Progenitor cell of endocrine pancreas (in vitro differentiated cells): ENCODE results near the gene PRKCZ. TPM values are rescaled to one million over a fixed set of nuclear protein-coding genes. Genes with fewer than 3 reads are reported as not detected.

Experiments
- DNase-seq: peaks from one replicate; pipeline ENCODE4 v3.0.0; 2021; ENCODE audit warnings: low spot score; ENCODE audit not compliant: unreplicated experiment
- H3K27ac Mint-ChIP-seq: 2 replicates; pipeline ENCODE4 v1.8.0; 2021; ENCODE audit warnings: mild to moderate bottlenecking, moderate library complexity, mixed read lengths
- H3K27me3 Mint-ChIP-seq: 2 replicates; pipeline ENCODE4 v1.8.0; 2021; ENCODE audit warnings: mixed read lengths
- H3K36me3 Mint-ChIP-seq: 2 replicates; pipeline ENCODE4 v1.8.0; 2022; ENCODE audit warnings: mixed read lengths; ENCODE audit not compliant: insufficient read depth
- H3K4me1 Mint-ChIP-seq: 2 replicates; pipeline ENCODE4 v1.8.0; 2021; ENCODE audit warnings: low read depth, mixed read lengths
- H3K4me3 Mint-ChIP-seq: 2 replicates; pipeline ENCODE4 v1.8.0; 2021; ENCODE audit warnings: low read depth, mild to moderate bottlenecking, moderate library complexity, mixed read lengths
- H3K9me3 Mint-ChIP-seq: 2 replicates; pipeline ENCODE4 v1.8.0; 2021; ENCODE audit warnings: low read depth, mixed read lengths
- total RNA-seq: library from RNA; stranded (reverse); gene quantifications from 2 replicates; pipeline ENCODE4 v1.2.1, GENCODE V29; 2021
- TF ChIP-seq, protein P1 (sequence below): fragments of 200-600 bp; sonication (generic); IDR thresholded peaks from one replicate; pipeline ENCODE4 v1.5.0; 2021; ENCODE audit warnings: antibody characterized with exemption, mild to moderate bottlenecking; ENCODE audit not compliant: unreplicated experiment

The PRKCZ gene
- total RNA-seq, 1 donor from 2014 or later: 71.5 TPM

DNA sequence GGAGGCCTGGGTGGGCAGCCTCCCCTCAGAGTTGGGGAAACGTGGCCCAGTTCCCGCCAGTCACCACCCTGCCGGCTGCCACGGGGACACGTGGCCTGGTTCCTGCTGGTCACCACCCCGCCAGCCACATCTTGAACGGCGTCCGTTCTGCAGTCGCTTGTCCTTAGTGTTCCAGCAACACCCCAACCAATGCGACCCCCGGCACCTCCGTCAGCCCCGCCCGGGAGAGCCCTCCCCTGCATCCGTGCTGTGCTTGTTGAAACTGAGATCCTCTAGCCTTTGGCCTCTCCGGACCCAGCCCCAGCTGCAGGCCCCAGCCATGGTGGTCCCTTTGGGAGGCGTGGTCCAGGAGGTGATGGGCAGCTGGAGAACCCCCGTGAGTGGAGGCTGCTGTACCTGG, 18.7 kb downstream of the PRKCZ start:
- H3K4me3 Mint-ChIP-seq: no peak overlapping the region
- no peaks in the 10 kb centered on the region for H3K27me3 Mint-ChIP-seq
- no peaks in the 10 kb centered on the region for H3K4me1 Mint-ChIP-seq
- H3K36me3 Mint-ChIP-seq: peaks cover 35% of the 10 kb centered on the region
- no peak overlapping the region for H3K27ac Mint-ChIP-seq
- H3K9me3 Mint-ChIP-seq: peaks cover 15% of the 10 kb centered on the region
- TF ChIP-seq, protein P1, sequence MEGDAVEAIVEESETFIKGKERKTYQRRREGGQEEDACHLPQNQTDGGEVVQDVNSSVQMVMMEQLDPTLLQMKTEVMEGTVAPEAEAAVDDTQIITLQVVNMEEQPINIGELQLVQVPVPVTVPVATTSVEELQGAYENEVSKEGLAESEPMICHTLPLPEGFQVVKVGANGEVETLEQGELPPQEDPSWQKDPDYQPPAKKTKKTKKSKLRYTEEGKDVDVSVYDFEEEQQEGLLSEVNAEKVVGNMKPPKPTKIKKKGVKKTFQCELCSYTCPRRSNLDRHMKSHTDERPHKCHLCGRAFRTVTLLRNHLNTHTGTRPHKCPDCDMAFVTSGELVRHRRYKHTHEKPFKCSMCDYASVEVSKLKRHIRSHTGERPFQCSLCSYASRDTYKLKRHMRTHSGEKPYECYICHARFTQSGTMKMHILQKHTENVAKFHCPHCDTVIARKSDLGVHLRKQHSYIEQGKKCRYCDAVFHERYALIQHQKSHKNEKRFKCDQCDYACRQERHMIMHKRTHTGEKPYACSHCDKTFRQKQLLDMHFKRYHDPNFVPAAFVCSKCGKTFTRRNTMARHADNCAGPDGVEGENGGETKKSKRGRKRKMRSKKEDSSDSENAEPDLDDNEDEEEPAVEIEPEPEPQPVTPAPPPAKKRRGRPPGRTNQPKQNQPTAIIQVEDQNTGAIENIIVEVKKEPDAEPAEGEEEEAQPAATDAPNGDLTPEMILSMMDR: no peak
- DNase-seq: no peak

DNA sequence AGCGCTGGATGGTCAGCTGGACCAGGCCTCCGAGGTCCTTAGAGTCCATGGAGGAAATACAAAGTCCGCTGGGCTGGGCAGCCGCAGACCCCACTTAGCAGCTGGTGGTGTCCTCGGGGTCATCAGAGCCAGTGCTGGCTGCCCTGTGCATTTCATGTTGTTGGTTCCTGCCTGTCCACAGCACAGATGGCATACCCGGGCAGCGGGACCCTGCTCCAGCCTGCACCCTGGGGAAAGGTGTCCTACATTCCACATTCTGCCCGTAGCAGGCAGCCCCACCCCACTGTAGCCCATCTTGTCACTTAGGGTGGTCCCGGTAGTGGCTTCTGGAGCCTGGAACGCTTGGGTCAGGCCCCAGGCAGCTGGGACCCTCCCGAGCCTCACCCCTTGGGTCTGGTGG, 19.8 kb downstream of the PRKCZ start:
- Mint-ChIP-seq H3K27ac (no peak overlapping the region), H3K9me3 (peaks cover 6% of the 10 kb centered on the region), H3K36me3 (peaks cover 26% of the 10 kb centered on the region), H3K4me1 (no peaks in the 10 kb centered on the region), H3K27me3 (no peaks in the 10 kb centered on the region), H3K4me3 (no peak overlapping the region)
- no peak for DNase-seq
- TF ChIP-seq, protein P1: no peak

DNA sequence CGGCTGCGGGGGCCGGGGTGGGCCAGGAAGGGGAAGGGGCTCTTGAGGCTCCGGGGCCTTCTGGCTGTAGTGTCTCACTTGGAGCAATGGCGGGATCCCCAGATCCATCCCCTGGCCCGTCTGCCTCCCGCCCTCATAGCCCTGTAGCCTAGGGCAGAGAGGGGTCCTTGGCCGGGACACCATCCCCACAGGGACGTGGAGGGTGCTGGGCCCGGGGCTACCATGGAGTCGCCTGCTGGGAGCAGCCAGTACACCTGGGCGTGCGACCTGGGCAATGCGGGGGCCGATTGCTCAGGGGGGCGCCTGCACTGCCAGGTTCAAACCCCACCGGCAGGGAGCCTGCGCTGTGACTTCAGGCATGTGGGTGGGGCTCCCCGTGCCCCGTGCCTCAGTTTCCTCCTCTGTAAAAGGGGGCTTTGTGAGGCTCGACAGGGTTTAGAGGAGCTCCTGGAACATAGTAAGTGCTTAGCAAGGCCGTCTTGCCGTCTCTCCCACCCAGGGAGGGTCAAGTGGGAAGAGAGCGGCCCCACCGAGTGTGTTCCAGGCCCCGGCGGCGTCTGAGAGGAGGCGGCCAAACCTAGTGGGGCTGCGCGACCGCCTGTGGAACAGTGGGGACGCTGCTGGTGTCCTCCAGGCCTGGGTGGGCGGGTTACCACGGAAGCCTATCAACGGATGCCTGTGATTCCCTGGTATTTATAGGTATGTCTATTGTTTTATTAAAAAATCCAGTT, 20.8 kb downstream of the PRKCZ start:
- H3K4me1 Mint-ChIP-seq: no peaks in the 10 kb centered on the region
- H3K27ac Mint-ChIP-seq: no peak overlapping the region
- H3K9me3 Mint-ChIP-seq: peaks cover 1% of the 10 kb centered on the region
- TF ChIP-seq, protein P1: no peak
- no peaks in the 10 kb centered on the region for H3K27me3 Mint-ChIP-seq
- no peak for DNase-seq
- no peak overlapping the region for H3K4me3 Mint-ChIP-seq
- H3K36me3 Mint-ChIP-seq: peaks cover 24% of the 10 kb centered on the region

DNA sequence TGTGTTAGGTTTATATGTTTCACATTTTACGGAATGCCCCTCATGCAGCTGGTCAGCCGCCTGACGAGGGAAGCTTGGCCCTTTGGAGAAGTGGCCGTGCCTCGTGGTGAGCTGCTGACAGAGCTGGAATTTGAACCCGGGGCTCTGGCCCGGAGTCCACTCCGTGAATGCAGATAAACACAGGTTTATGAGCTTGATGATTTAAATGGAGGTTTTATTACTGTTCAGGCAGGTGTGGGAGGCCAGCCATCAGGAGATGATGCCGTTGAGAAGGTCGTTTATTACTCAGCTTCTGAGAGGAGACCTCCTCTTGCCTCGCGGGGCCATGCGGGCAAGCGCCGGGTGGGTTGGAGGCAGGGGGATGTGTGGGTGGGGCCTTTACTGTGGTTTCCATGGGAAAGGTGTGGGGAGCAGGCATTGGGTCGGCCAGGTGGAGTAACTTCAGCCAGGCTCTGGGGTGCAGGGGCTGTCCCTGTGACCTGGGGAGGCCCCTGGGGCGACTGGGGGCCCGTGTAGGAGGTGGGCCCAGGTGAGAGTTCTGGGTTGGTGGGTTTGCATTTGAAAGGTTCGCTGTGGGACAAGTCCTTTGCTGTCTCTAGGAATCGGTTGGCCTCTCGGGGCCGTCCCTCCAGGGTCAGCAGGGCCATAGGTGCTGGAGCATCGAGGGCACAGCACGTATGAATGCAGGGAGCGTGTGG, 22.0 kb downstream of the PRKCZ start:
- TF ChIP-seq, protein P1: no peak
- no peak for DNase-seq
- Mint-ChIP-seq H3K27me3 (no peaks in the 10 kb centered on the region), H3K4me3 (no peak overlapping the region), H3K27ac (peak overlapping the region; percentile 18), H3K9me3 (peaks cover 5% of the 10 kb centered on the region), H3K36me3 (peaks cover 20% of the 10 kb centered on the region), H3K4me1 (no peaks in the 10 kb centered on the region)

DNA sequence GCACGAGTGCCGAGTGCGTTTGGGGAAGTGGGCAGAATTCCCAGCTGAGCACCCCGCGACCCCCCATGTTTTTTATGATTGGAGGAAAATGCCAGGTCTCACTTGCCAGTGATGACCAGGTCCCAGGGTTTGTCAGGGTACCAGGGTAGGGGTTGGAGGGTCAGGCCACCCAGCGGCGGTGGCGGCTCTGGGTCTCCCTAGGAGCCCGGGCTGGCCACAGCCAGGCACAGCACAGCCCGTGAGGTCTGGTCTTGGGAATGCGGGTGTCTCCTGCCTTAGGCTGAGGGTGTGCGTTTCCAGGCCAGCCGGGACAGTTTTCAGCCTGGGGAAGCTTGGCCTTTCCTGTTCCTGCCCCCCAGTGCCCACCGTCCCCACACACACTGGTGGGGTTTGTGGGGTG, 22.7 kb downstream of the PRKCZ start:
- no peak overlapping the region for H3K27ac Mint-ChIP-seq
- TF ChIP-seq, protein P1: no peak
- H3K9me3 Mint-ChIP-seq: peaks cover 9% of the 10 kb centered on the region
- no peaks in the 10 kb centered on the region for H3K4me1 Mint-ChIP-seq
- DNase-seq: no peak
- H3K27me3 Mint-ChIP-seq: no peaks in the 10 kb centered on the region
- peaks cover 25% of the 10 kb centered on the region for H3K36me3 Mint-ChIP-seq
- no peak overlapping the region for H3K4me3 Mint-ChIP-seq
